Activated CD4-positive, alpha-beta T cell treated with anti-CD3 and anti-CD28 coated beads for 48 hours (primary cell): ENCODE results near the gene ASB15.

Experiments
- DNase-seq: peaks from one replicate; pipeline ENCODE4 v3.0.0-alpha.2; 2020

Gene ASB15

GRCh38 chr7:123669485-123669884, 67.9 kb downstream of the ASB15 start:
- DNase-seq = no peak

DNA sequence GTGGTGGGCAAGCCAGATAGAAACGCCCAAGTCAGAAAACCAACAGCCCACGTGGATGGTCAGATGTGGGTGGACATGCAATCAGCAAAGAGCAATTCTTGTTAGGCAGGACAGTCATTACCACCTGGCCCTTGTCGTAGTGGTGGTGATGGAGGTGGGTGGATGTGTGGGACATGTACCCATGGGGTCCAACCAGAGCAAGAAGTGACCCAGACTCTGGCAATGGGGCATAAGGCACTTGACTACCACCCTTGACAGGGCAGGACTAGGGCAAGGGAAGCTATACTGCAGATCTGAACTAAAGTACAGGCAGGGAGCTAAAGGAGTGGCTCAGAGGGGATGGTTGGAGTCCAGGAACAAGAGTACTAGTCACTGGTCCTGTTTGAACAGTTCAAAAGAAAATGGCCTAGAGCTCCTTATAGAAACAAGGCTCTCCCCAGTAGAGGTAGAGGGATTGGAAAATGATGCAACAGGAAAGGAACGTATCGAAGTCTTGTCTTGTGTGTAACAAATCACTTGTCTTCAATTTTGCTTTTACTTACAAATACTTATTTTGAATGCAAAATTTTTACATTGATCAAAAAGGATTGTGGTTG, 71.6 kb downstream of the ASB15 start:
- no peak for DNase-seq

DNA sequence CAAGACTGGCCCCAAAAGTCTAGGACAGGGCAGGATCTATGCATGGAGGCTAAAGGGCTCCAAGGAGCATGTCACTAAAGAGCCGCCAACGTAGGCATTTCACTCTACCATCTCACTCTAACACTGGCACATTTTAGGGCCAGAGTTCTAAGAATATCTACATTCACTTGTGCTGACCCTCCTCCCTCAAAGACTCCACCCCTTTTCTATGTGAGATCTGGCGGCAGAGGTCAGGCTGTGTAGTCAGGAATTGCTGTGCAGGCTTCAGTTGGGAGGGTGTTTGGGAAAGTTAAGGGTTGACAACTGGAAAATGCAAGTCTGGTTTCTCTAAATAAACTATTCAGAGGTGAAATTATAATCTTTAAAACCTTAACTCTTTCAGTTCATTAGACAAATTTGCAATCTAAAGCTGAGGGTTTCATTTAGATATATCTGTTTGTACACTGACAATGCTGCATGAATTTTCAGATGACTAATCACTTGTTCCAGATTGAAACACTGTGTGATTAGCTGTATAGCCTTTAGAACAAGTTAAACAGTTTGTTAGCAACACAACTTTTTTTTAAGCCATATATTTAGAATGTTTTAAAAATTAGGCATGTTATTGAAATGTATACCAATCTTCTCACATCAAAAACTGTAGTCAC, 72.3 kb downstream of the ASB15 start:
- DNase-seq = no peak

GRCh38 chr7:123674399-123675180, 73.0 kb downstream of the ASB15 start:
- DNase-seq = no peak

DNA sequence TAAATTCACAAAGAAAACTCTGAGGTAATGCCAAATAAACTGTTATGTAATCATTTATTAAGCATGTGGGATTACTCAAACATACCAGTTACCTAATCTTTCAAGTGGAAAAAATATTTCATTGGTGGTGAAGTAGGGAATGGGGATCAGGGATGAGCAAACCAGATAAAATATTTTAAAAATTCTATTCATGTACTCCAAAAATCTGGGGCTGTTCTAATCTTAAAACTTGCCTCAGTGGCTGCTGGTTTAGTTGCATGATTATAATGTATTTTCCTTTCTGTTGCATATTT, 73.5 kb downstream of the ASB15 start:
- no peak for DNase-seq

- no peak for DNase-seq
Observed at GRCh38 chr7:123677061-123677715, 75.6 kb downstream of the ASB15 start.

DNA sequence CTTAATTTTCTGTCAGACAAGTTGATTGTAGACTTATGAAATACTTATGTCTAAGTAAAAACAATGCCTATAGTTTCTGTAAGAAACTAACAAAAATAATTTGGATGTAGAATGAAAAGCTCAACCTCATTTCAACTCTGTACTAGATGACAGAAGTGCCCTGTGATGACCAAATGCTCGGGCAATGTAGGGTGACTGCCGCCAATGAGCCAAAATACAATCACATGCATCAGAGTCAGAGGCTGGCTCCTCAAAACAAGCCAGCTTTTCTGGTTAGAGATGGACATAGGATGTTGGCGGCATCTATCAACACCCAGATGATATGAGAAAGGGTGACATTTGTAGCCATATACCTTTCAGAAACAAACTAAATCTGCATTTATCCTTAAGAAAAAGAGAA, 78.0 kb downstream of the ASB15 start:
- no peak for DNase-seq

GRCh38 chr7:123680580-123680979, 79.0 kb downstream of the ASB15 start:
- DNase-seq = no peak

GRCh38 chr7:123681561-123681960, 79.9 kb downstream of the ASB15 start:
- no peak for DNase-seq

DNA sequence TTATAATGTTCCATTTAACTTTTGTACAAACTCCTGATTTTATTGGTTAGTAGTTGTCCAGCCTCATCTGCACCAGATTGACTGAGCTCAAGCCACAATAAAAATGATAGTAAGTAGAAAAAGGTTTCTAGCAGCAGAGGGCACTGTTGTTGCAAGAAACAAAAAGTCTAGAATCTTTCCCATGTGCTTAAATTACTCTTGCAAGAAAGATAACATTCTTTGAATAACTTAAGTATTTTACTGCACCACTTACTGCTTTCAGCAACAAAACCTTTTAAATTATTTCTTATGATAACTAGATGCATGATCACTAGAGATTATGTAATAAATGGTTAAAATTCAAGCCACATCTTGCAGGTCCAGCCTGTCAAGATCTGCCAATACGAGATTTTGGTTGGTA, 81.1 kb downstream of the ASB15 start:
- DNase-seq = no peak

- DNase-seq = no peak
Observed at GRCh38 chr7:123687161-123687560, 85.5 kb downstream of the ASB15 start.

- DNase-seq = no peak
Observed at GRCh38 chr7:123687727-123688126, 86.1 kb downstream of the ASB15 start.
